Measurements from ENCODE around the gene C12orf57. TPM values are rescaled to one million over a fixed set of nuclear protein-coding genes. Genes with fewer than 3 reads are reported as not detected.

The C12orf57 gene
- total RNA-seq, 4 donors from 2014 or later, result 344 to 666 (median 383) TPM

- intact Hi-C loops (cut with DNase I), result no loop called here
- no peak overlapping the region for H3K4me3 ChIP-seq (replicated peaks in 1 of 3)
- H3K4me1 ChIP-seq, result peaks cover 17 to 21% of the 10 kb centered on the region in 2 donors
- H3K36me3 ChIP-seq, result peaks cover 35 to 46% of the 10 kb centered on the region in 2 donors
- TF ChIP-seq POLR2A (IDR thresholded peaks at IDR 0.05) (no peak), CTCF (IDR thresholded peaks at IDR 0.05) (no peak)
- no peaks in the 10 kb centered on the region for H3K27me3 ChIP-seq
- H3K9me3 ChIP-seq, result no peaks in the 10 kb centered on the region
- peak overlapping the region in 1 of 3 donors; percentile 78 for H3K27ac ChIP-seq
- no peak for DNase-seq
Measured at GRCh38 chr12:6980740-6981139, 36.9 kb downstream of the C12orf57 start.

- Histone ChIP-seq H3K4me3 (replicated peaks in 1 of 3) (no peak overlapping the region), H3K9me3 (no peaks in the 10 kb centered on the region), H3K4me1 (peaks cover 17 to 21% of the 10 kb centered on the region in 2 donors), H3K27me3 (no peaks in the 10 kb centered on the region), H3K27ac (peak overlapping the region in 1 of 3 donors; percentile 78), H3K36me3 (peaks cover 30 to 40% of the 10 kb centered on the region in 2 donors)
- intact Hi-C loops (cut with DNase I), result no loop called here
- TF ChIP-seq CTCF (IDR thresholded peaks at IDR 0.05) (no peak), POLR2A (IDR thresholded peaks at IDR 0.05) (no peak)
- WGBS, 2 donors, result 91 to 94% methylated on average over 10 of the region's 10 CpGs
- no peak for DNase-seq
Measured at GRCh38 chr12:6981152-6982052, 37.6 kb downstream of the C12orf57 start.

- intact Hi-C loops (cut with DNase I), result no loop called here
- peaks cover 24 to 28% of the 10 kb centered on the region in 2 donors for H3K36me3 ChIP-seq
- 82 to 86% methylated on average over 7 of the region's 7 CpGs for WGBS, 2 donors
- TF ChIP-seq POLR2A (IDR thresholded peaks at IDR 0.05) (no peak), CTCF (IDR thresholded peaks at IDR 0.05) (no peak)
- no peaks in the 10 kb centered on the region for H3K27me3 ChIP-seq
- H3K9me3 ChIP-seq, result no peaks in the 10 kb centered on the region
- no peak overlapping the region for H3K27ac ChIP-seq
- H3K4me3 ChIP-seq (replicated peaks in 1 of 3), result no peak overlapping the region
- H3K4me1 ChIP-seq, result peaks cover 17 to 26% of the 10 kb centered on the region in 2 donors
- DNase-seq, result no peak
Measured at GRCh38 chr12:6982532-6982931, 38.7 kb downstream of the C12orf57 start.

GRCh38 chr12:6987956-6988553 is 44.2 kb downstream of the C12orf57 start:
- DNase-seq, result peak; percentile 92 to 94

More at GRCh38 chr12:6987956-6988553, 44.2 kb downstream of the C12orf57 start:
- Histone ChIP-seq H3K9me3 (no peaks in the 10 kb centered on the region), H3K36me3 (peaks cover 0 to 3% of the 10 kb centered on the region in 2 donors), H3K27ac (peak overlapping the region; percentile 73 to 96 (median 89)), H3K27me3 (no peaks in the 10 kb centered on the region), H3K4me1 (peaks cover 20 to 26% of the 10 kb centered on the region in 2 donors), H3K4me3 (replicated peaks in 1 of 3) (no peak overlapping the region)
- TF ChIP-seq CTCF (IDR thresholded peaks at IDR 0.05), result no peak
- peak in 1 of 2 donors; percentile 42 for TF ChIP-seq POLR2A (IDR thresholded peaks at IDR 0.05)
- intact Hi-C loops (cut with DNase I), result no loop called here
- WGBS, 2 donors, result 57 to 61% methylated on average over 11 of the region's 11 CpGs

MicroRNA genes within 50 kb of the gene (microRNA counts, 767-probe panel; counts per million panel counts)
- microRNA hsa-miR-141-3p, result 3,968 to 7,606 counts per million in 2 donors
- microRNA hsa-miR-200c-3p, result 4,397 to 8,239 counts per million in 2 donors

Small RNA genes within 50 kb of the gene (microRNA-seq; reads per million reads assigned to microRNA genes)
- gene MIR141 (1,573 reads per million, percentile 85 among the genes with 10 or more reads in this experiment), gene MIR200C (65,129 reads per million, percentile 98 among the genes with 10 or more reads in this experiment)

Small RNA genes within 50 kb of the gene (small RNA-seq; reads per million reads assigned to genes)
- gene MIR141 (22.7 reads per million, percentile 94 among the genes with 10 or more reads in this experiment), gene MIR200C (47.1 reads per million, percentile 95 among the genes with 10 or more reads in this experiment), gene RNU7-1 (not detected), gene SCARNA12 (not detected)

Other genes starting within 250 kb of the C12orf57 start
- gene PIANP, start 243.2 kb upstream of the C12orf57 start, total RNA-seq, result under 1 TPM in 2 of 4 donors, not detected in 2; 0.11 to 0.39 TPM
- gene COPS7A, start 220.0 kb upstream of the C12orf57 start, total RNA-seq, result 10 to 100 TPM; 44.5 to 86.7 (median 63.1) TPM
- gene MLF2, start 190.9 kb upstream of the C12orf57 start, total RNA-seq, result 100 to 1,000 TPM; 110 to 253 (median 196) TPM
- gene PTMS, start 177.7 kb upstream of the C12orf57 start, total RNA-seq, result 100 to 1,000 TPM in 2 of 4 donors, 10 to 100 TPM in 2; 60.0 to 186 (median 103) TPM
- under 1 TPM in 1 of 4 donors, not detected in 3; 0.13 TPM for gene LAG3, start 171.5 kb upstream of the C12orf57 start, total RNA-seq
- gene CD4, start 154.5 kb upstream of the C12orf57 start, total RNA-seq, result 1 to 10 TPM; 3.5 to 8.1 (median 3.9) TPM
- gene GPR162, start 122.2 kb upstream of the C12orf57 start, total RNA-seq, result 1 to 10 TPM in 1 of 4 donors, under 1 TPM in 3; 0.34 to 1.1 (median 0.56) TPM
- gene P3H3, start 115.6 kb upstream of the C12orf57 start, total RNA-seq, result 10 to 100 TPM; 13.6 to 27.9 (median 20.3) TPM
- gene GNB3, start 103.1 kb upstream of the C12orf57 start, total RNA-seq, result 1 to 10 TPM in 3 of 4 donors, under 1 TPM in 1; 0.39 to 3.0 (median 2.1) TPM
- gene CDCA3, start 92.7 kb upstream of the C12orf57 start, total RNA-seq, result 1 to 10 TPM in 2 of 4 donors, under 1 TPM in 2; 0.73 to 1.3 (median 0.90) TPM
- gene USP5, start 91.9 kb upstream of the C12orf57 start, total RNA-seq, result 10 to 100 TPM; 34.7 to 68.6 (median 58.9) TPM
- gene TPI1, start 76.5 kb upstream of the C12orf57 start, total RNA-seq, result 100 to 1,000 TPM; 363 to 700 (median 468) TPM
- gene SPSB2, start 70.7 kb upstream of the C12orf57 start, total RNA-seq, result 10 to 100 TPM; 16.3 to 35.0 (median 25.6) TPM
- gene LRRC23, start 39.2 kb upstream of the C12orf57 start, total RNA-seq, result 10 to 100 TPM in 3 of 4 donors, 1 to 10 TPM in 1; 8.7 to 16.4 (median 13.0) TPM
- 10 to 100 TPM; 13.0 to 25.3 (median 19.8) TPM for gene ENO2, start 29.4 kb upstream of the C12orf57 start, total RNA-seq
- gene ATN1, start 16.1 kb upstream of the C12orf57 start, total RNA-seq, result 100 to 1,000 TPM in 1 of 4 donors, 10 to 100 TPM in 3; 53.3 to 100 (median 84.9) TPM
- not detected for gene RNU7-1, start 206 bp upstream of the C12orf57 start, total RNA-seq
- 10 to 100 TPM; 21.7 to 32.3 (median 31.4) TPM for gene PTPN6, start 7.3 kb downstream of the C12orf57 start, total RNA-seq
- gene PHB2, start 26.6 kb downstream of the C12orf57 start, total RNA-seq, result 100 to 1,000 TPM; 153 to 284 (median 220) TPM
- 10 to 100 TPM; 19.9 to 53.1 (median 45.6) TPM for gene EMG1, start 26.9 kb downstream of the C12orf57 start, total RNA-seq
- 10 to 100 TPM; 45.1 to 68.4 (median 58.5) TPM for gene LPCAT3, start 74.5 kb downstream of the C12orf57 start, total RNA-seq
- 100 to 1,000 TPM; 137 to 470 (median 255) TPM for gene C1S, start 116.7 kb downstream of the C12orf57 start, total RNA-seq
- 100 to 1,000 TPM; 132 to 545 (median 312) TPM for gene C1R, start 148.4 kb downstream of the C12orf57 start, total RNA-seq
- 100 to 1,000 TPM in 1 of 4 donors, 10 to 100 TPM in 3; 39.2 to 153 (median 59.5) TPM for gene C1RL, start 165.2 kb downstream of the C12orf57 start, total RNA-seq
- gene RBP5, start 184.9 kb downstream of the C12orf57 start, total RNA-seq, result 1 to 10 TPM in 2 of 4 donors, not detected in 2; 2.8 to 4.5 TPM
- gene CLSTN3, start 186.3 kb downstream of the C12orf57 start, total RNA-seq, result 10 to 100 TPM; 18.0 to 53.4 (median 37.3) TPM
- gene PEX5, start 245.7 kb downstream of the C12orf57 start, total RNA-seq, result 10 to 100 TPM; 28.5 to 37.6 (median 32.8) TPM